WTC11 (cell line): Measurements from ENCODE around the gene OPRL1. TPM values are rescaled to one million over a fixed set of nuclear protein-coding genes. Genes with fewer than 3 reads are reported as not detected.
A peak's percentile ranks its signal among the peaks of the same experiment; 100 is the strongest.

Source experiments
- ATAC-seq: fragments of 200-7000 bp; cut with Tn5 transposase; 2 replicates; pipeline ENCODE4 v1.10.0; 2021; ENCODE audit warnings: mild to moderate bottlenecking, moderate library complexity
- CTCF ChIA-PET: fragments of 300-600 bp; sonication (Branson Sonifier 250); formaldehyde crosslinking; loops from one replicate; lab custom pipeline; 2021; ENCODE audit warnings: antibody characterized with exemption; lab: Charles Lee
- POLR2A ChIA-PET: fragments of 350-600 bp; sonication (Branson Sonifier 250); formaldehyde crosslinking; loops from one replicate; lab custom pipeline; 2021; ENCODE audit warnings: antibody characterized with exemption; lab: Charles Lee
- DNase-seq: peaks from one replicate; pipeline ENCODE4 v3.0.0; 2021; ENCODE audit warnings: low spot score
- H3K27ac Mint-ChIP-seq: 2 replicates; pipeline ENCODE4 v1.8.0; 2021; ENCODE audit warnings: mixed read lengths
- H3K27me3 Mint-ChIP-seq: 2 replicates; pipeline ENCODE4 v1.8.0; 2021; ENCODE audit warnings: low read depth, mild to moderate bottlenecking, moderate library complexity, mixed read lengths
- H3K36me3 Mint-ChIP-seq: 2 replicates; pipeline ENCODE4 v1.8.0; 2021; ENCODE audit warnings: mixed read lengths
- H3K4me1 Mint-ChIP-seq: 2 replicates; pipeline ENCODE4 v1.8.0; 2022; ENCODE audit warnings: mixed read lengths
- H3K4me3 Mint-ChIP-seq: 2 replicates; pipeline ENCODE4 v1.8.0; 2021; ENCODE audit warnings: mild to moderate bottlenecking, moderate library complexity, mixed read lengths
- H3K9me3 Mint-ChIP-seq: 2 replicates; pipeline ENCODE4 v1.8.0; 2021; ENCODE audit warnings: mixed read lengths
- FOXJ3 ChIP-seq: sonication (generic); formaldehyde crosslinking; IDR thresholded peaks from 2 replicates; pipeline ENCODE4 v1.9.0; 2021; ENCODE audit warnings: missing genetic modification reagents, mild to moderate bottlenecking, borderline replicate concordance
- GABPB1 ChIP-seq: sonication (generic); formaldehyde crosslinking; IDR thresholded peaks from 2 replicates; pipeline ENCODE4 v1.8.1; 2023; ENCODE audit warnings: mild to moderate bottlenecking, missing genetic modification reagents
- HMGA2 ChIP-seq: fragments of 250-450 bp; sonication (Bioruptor Pico); IDR thresholded peaks from 2 replicates; pipeline ENCODE4 v1.4.0; 2021; ENCODE audit warnings: mild to moderate bottlenecking, moderate library complexity
- NR2C2 ChIP-seq: sonication (generic); formaldehyde crosslinking; IDR thresholded peaks from 2 replicates; pipeline ENCODE4 v1.8.0; 2022; ENCODE audit warnings: mild to moderate bottlenecking, missing genetic modification reagents
- SMAD4 ChIP-seq: sonication (generic); formaldehyde crosslinking; IDR thresholded peaks from 2 replicates; pipeline ENCODE4 v1.8.0; 2022; ENCODE audit warnings: mild to moderate bottlenecking, missing genetic modification reagents
- TCF7 ChIP-seq: sonication (generic); formaldehyde crosslinking; IDR thresholded peaks from 2 replicates; pipeline ENCODE4 v1.8.0; 2022; ENCODE audit warnings: mild to moderate bottlenecking, low read depth, missing genetic modification reagents, moderate library complexity
- TP53 ChIP-seq: sonication (generic); formaldehyde crosslinking; IDR thresholded peaks from 2 replicates; pipeline ENCODE4 v1.8.1; 2023; ENCODE audit warnings: mild to moderate bottlenecking, missing genetic modification reagents
- ZBTB21 ChIP-seq: sonication (generic); formaldehyde crosslinking; IDR thresholded peaks from 2 replicates; pipeline ENCODE4 v1.8.1; 2023; ENCODE audit warnings: mild to moderate bottlenecking, missing genetic modification reagents, borderline replicate concordance
- total RNA-seq: library from RNA; stranded (reverse); gene quantifications from 3 replicates; pipeline ENCODE4 v1.2.3, GENCODE V29; 2021
- TF ChIP-seq, protein P1 (sequence below): fragments of 250-450 bp; sonication (Bioruptor Pico); IDR thresholded peaks from 2 replicates; pipeline ENCODE4 v1.9.0; 2021; ENCODE audit warnings: mild to moderate bottlenecking
- TF ChIP-seq, protein P2 (sequence below): sonication (generic); formaldehyde crosslinking; conservative IDR thresholded peaks from 2 replicates; pipeline ENCODE4 v1.8.1; 2023; ENCODE audit warnings: mild to moderate bottlenecking, low read depth, missing genetic modification reagents, moderate library complexity
- TF ChIP-seq, protein P3 (sequence below): sonication (generic); formaldehyde crosslinking; conservative IDR thresholded peaks from 2 replicates; pipeline ENCODE4 v1.8.1; 2022; ENCODE audit warnings: mild to moderate bottlenecking, missing genetic modification reagents
- TF ChIP-seq, protein P4 (sequence below): sonication (generic); formaldehyde crosslinking; IDR thresholded peaks from 2 replicates; pipeline ENCODE4 v1.8.1; 2023; ENCODE audit warnings: mild to moderate bottlenecking, missing genetic modification reagents
- TF ChIP-seq, protein P5 (sequence below): sonication (generic); formaldehyde crosslinking; IDR thresholded peaks from 2 replicates; pipeline ENCODE4 v1.8.0; 2023; ENCODE audit warnings: mild to moderate bottlenecking, missing genetic modification reagents
- TF ChIP-seq, protein P6 (sequence below): sonication (generic); formaldehyde crosslinking; IDR thresholded peaks from 2 replicates; pipeline ENCODE4 v1.8.0; 2022; ENCODE audit warnings: mild to moderate bottlenecking, missing genetic modification reagents
- TF ChIP-seq, protein P7 (sequence below): sonication (generic); formaldehyde crosslinking; IDR thresholded peaks from 2 replicates; pipeline ENCODE4 v1.8.1; 2023; ENCODE audit warnings: mild to moderate bottlenecking, missing genetic modification reagents, moderate library complexity

OPRL1 gene
- total RNA-seq, 1 experiment from 2014 or later = 2.0 TPM

DNA sequence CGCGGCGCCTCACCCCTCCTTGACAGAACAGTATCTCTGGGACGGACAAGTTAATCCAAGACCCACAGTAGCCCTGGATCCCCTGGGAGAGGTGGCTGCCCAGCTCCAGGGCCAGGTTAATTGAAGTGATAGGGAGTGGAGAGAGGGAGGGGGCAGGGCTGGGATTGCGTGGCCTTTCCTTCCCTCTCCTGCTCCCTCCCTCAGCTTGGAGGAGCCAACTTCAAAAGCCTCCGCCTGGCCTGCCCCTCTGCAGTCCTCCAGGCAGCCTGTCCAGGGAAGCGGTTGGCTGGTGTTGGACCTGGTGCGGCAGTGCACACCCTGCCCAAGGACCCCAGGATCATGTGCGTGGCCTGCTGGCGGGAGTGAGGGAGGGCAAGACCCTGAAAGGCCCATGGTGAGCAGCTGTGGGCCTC is 43.9 kb upstream of the OPRL1 start, which contains the start of gene C20orf204:
TSS of gene C20orf204 (plus strand) at position 250 of the 413 bp plus-strand sequence. CDS start at position 392, 142 bp downstream.
- Mint-ChIP-seq H3K36me3 (peaks cover 9% of the 10 kb centered on the region; the same call in 1 of the 2 replicates), H3K27me3 (peaks cover 21% of the 10 kb centered on the region), H3K4me3 (no peak within 1 kb of the TSS), H3K4me1 (peaks cover 28% of the 10 kb centered on the region), H3K27ac (peak within 1 kb of the TSS; percentile 91; the same call in 1 of the 2 replicates), H3K9me3 (no peaks in the 10 kb centered on the region)
- CTCF ChIA-PET = interaction anchor here (0.7 to 6.1 kb wide), 5 partner anchors 11 to 84 kb away, joined by 3 to 51 read pairs (median 6); partner anchors contain the start of genes LKAAEAR1, PRPF6 and SAMD10
- ATAC-seq = no peak
- no peak for DNase-seq
- TF ChIP-seq, protein P1, sequence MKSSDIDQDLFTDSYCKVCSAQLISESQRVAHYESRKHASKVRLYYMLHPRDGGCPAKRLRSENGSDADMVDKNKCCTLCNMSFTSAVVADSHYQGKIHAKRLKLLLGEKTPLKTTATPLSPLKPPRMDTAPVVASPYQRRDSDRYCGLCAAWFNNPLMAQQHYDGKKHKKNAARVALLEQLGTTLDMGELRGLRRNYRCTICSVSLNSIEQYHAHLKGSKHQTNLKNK (CRISPR knock-in tag) = no peak
- TF ChIP-seq, protein P2, sequence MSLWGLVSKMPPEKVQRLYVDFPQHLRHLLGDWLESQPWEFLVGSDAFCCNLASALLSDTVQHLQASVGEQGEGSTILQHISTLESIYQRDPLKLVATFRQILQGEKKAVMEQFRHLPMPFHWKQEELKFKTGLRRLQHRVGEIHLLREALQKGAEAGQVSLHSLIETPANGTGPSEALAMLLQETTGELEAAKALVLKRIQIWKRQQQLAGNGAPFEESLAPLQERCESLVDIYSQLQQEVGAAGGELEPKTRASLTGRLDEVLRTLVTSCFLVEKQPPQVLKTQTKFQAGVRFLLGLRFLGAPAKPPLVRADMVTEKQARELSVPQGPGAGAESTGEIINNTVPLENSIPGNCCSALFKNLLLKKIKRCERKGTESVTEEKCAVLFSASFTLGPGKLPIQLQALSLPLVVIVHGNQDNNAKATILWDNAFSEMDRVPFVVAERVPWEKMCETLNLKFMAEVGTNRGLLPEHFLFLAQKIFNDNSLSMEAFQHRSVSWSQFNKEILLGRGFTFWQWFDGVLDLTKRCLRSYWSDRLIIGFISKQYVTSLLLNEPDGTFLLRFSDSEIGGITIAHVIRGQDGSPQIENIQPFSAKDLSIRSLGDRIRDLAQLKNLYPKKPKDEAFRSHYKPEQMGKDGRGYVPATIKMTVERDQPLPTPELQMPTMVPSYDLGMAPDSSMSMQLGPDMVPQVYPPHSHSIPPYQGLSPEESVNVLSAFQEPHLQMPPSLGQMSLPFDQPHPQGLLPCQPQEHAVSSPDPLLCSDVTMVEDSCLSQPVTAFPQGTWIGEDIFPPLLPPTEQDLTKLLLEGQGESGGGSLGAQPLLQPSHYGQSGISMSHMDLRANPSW (CRISPR knock-in tag) = no peak
- TF ChIP-seq HMGA2 (CRISPR knock-in tag) = no peak
- TF ChIP-seq, protein P3, sequence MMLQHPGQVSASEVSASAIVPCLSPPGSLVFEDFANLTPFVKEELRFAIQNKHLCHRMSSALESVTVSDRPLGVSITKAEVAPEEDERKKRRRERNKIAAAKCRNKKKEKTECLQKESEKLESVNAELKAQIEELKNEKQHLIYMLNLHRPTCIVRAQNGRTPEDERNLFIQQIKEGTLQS (CRISPR knock-in tag) = no peak
- TF ChIP-seq SMAD4 = no peak
- TF ChIP-seq, protein P4, sequence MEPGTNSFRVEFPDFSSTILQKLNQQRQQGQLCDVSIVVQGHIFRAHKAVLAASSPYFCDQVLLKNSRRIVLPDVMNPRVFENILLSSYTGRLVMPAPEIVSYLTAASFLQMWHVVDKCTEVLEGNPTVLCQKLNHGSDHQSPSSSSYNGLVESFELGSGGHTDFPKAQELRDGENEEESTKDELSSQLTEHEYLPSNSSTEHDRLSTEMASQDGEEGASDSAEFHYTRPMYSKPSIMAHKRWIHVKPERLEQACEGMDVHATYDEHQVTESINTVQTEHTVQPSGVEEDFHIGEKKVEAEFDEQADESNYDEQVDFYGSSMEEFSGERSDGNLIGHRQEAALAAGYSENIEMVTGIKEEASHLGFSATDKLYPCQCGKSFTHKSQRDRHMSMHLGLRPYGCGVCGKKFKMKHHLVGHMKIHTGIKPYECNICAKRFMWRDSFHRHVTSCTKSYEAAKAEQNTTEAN (CRISPR knock-in tag) = no peak; the same call in 1 of the 2 replicates
- TF ChIP-seq TP53 = peak; percentile 69
- peak; percentile 92 for TF ChIP-seq GABPB1
- TF ChIP-seq ZBTB21 (CRISPR knock-in tag) = no peak
- no peak for TF ChIP-seq FOXJ3 (CRISPR knock-in tag)
- TF ChIP-seq, protein P5, sequence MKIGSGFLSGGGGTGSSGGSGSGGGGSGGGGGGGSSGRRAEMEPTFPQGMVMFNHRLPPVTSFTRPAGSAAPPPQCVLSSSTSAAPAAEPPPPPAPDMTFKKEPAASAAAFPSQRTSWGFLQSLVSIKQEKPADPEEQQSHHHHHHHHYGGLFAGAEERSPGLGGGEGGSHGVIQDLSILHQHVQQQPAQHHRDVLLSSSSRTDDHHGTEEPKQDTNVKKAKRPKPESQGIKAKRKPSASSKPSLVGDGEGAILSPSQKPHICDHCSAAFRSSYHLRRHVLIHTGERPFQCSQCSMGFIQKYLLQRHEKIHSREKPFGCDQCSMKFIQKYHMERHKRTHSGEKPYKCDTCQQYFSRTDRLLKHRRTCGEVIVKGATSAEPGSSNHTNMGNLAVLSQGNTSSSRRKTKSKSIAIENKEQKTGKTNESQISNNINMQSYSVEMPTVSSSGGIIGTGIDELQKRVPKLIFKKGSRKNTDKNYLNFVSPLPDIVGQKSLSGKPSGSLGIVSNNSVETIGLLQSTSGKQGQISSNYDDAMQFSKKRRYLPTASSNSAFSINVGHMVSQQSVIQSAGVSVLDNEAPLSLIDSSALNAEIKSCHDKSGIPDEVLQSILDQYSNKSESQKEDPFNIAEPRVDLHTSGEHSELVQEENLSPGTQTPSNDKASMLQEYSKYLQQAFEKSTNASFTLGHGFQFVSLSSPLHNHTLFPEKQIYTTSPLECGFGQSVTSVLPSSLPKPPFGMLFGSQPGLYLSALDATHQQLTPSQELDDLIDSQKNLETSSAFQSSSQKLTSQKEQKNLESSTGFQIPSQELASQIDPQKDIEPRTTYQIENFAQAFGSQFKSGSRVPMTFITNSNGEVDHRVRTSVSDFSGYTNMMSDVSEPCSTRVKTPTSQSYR (CRISPR knock-in tag) = peak; percentile 73; the same call in 1 of the 2 replicates
- TF ChIP-seq TCF7 (CRISPR knock-in tag) = no peak
- TF ChIP-seq, protein P6, sequence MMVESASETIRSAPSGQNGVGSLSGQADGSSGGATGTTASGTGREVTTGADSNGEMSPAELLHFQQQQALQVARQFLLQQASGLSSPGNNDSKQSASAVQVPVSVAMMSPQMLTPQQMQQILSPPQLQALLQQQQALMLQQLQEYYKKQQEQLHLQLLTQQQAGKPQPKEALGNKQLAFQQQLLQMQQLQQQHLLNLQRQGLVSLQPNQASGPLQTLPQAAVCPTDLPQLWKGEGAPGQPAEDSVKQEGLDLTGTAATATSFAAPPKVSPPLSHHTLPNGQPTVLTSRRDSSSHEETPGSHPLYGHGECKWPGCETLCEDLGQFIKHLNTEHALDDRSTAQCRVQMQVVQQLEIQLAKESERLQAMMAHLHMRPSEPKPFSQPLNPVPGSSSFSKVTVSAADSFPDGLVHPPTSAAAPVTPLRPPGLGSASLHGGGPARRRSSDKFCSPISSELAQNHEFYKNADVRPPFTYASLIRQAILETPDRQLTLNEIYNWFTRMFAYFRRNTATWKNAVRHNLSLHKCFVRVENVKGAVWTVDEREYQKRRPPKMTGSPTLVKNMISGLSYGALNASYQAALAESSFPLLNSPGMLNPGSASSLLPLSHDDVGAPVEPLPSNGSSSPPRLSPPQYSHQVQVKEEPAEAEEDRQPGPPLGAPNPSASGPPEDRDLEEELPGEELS (CRISPR knock-in tag) = no peak
- TF ChIP-seq, protein P7, sequence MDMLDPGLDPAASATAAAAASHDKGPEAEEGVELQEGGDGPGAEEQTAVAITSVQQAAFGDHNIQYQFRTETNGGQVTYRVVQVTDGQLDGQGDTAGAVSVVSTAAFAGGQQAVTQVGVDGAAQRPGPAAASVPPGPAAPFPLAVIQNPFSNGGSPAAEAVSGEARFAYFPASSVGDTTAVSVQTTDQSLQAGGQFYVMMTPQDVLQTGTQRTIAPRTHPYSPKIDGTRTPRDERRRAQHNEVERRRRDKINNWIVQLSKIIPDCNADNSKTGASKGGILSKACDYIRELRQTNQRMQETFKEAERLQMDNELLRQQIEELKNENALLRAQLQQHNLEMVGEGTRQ = no peak
- TF ChIP-seq NR2C2 = no peak
- POLR2A ChIA-PET = no interaction called here
